ACHN (cell line): ENCODE measurements around the gene SF3B5.
"Not testable (repeated sequence)": the region's sequence is repeated elsewhere in the genome, so short reads cannot be mapped to it uniquely, and the experiment has no call there.

ENCODE experiments used
- DNase-seq: peaks from one replicate; pipeline ENCODE4 v3.0.0-alpha.2; 2015
- in situ Hi-C: cut with HindIII; loops from 2 replicates; pipeline ENCODE4 v1.10.0; 2017; ENCODE audit warnings: low sequenced_read_pairs, low pct_ligation_motif_present, low pct_unique_long_range_greater_than_20kb

SF3B5 gene

GRCh38 chr6:144113366-144113765, 18.0 kb upstream of the SF3B5 start:
- in situ Hi-C loops: no loop called here
- DNase-seq: no peak

- in situ Hi-C loops: no loop called here
- no peak for DNase-seq
Measured at GRCh38 chr6:144110210-144110609, 14.8 kb upstream of the SF3B5 start.

- in situ Hi-C loops: no loop called here
- peak; percentile 66 for DNase-seq
Measured at GRCh38 chr6:144106206-144106605, 10.8 kb upstream of the SF3B5 start.

GRCh38 chr6:144104898-144105487, 9.6 kb upstream of the SF3B5 start:
- in situ Hi-C loops: no loop called here
- DNase-seq: peak; percentile 73

- in situ Hi-C loops: no loop called here
- DNase-seq: no peak
Measured at GRCh38 chr6:144104488-144104887, 9.1 kb upstream of the SF3B5 start.

- DNase-seq: no peak
- in situ Hi-C loops: no loop called here
Measured at GRCh38 chr6:144103026-144103563, 7.7 kb upstream of the SF3B5 start.

- DNase-seq: no peak
- in situ Hi-C loops: no loop called here
Measured at GRCh38 chr6:144098993-144099392, 3.6 kb upstream of the SF3B5 start.

- in situ Hi-C loops: no loop called here
- DNase-seq: no peak
Measured at GRCh38 chr6:144094731-144095133, 641 bp downstream of the SF3B5 start.

GRCh38 chr6:144093658-144094057, 1.7 kb downstream of the SF3B5 start:
- in situ Hi-C loops: no loop called here
- DNase-seq: no peak

GRCh38 chr6:144093236-144093635, 2.1 kb downstream of the SF3B5 start:
- in situ Hi-C loops: no loop called here
- no peak for DNase-seq

- DNase-seq: no peak
- in situ Hi-C loops: no loop called here
Measured at GRCh38 chr6:144090384-144090783, 5.0 kb downstream of the SF3B5 start.

- no peak for DNase-seq
- in situ Hi-C loops: no loop called here
Measured at GRCh38 chr6:144087789-144088426, 7.5 kb downstream of the SF3B5 start.

GRCh38 chr6:144086959-144087358, 8.4 kb downstream of the SF3B5 start:
- no peak for DNase-seq
- in situ Hi-C loops: no loop called here

GRCh38 chr6:144083172-144083571, 12.2 kb downstream of the SF3B5 start:
- DNase-seq: no peak
- in situ Hi-C loops: no loop called here

- DNase-seq, in situ Hi-C loops: not testable (repeated sequence)
Measured at GRCh38 chr6:144082412-144082811, 13.0 kb downstream of the SF3B5 start.

- no peak for DNase-seq
- in situ Hi-C loops: no loop called here
Measured at GRCh38 chr6:144077871-144078270, 17.5 kb downstream of the SF3B5 start.

- no peak for DNase-seq
- in situ Hi-C loops: no loop called here
Measured at GRCh38 chr6:144075875-144076274, 19.5 kb downstream of the SF3B5 start.

GRCh38 chr6:144075187-144075586, 20.2 kb downstream of the SF3B5 start:
- in situ Hi-C loops: no loop called here
- DNase-seq: no peak

GRCh38 chr6:144073024-144073423, 22.3 kb downstream of the SF3B5 start:
- in situ Hi-C loops: no loop called here
- DNase-seq: no peak

- in situ Hi-C loops: no loop called here
- DNase-seq: no peak
Measured at GRCh38 chr6:144069506-144069905, 25.9 kb downstream of the SF3B5 start.
